NCI-H748 (cell line): ENCODE data around the gene JAKMIP2.
"Not testable (repeated sequence)": the region's sequence is repeated elsewhere in the genome, so short reads cannot be mapped to it uniquely, and the experiment has no call there.

Experiments used
- DNase-seq: peaks from one replicate; lab custom pipeline; 2025; ENCODE audit not compliant: unreplicated experiment; lab: John Stamatoyannopoulos, UW

Gene JAKMIP2

GRCh38 chr5:147782110-147783028 is at the start of gene JAKMIP2:
TSS of gene JAKMIP2 (minus strand) at chr5:147782728. CDS start at chr5:147671806, 110,922 bp downstream.
- peak; percentile 99 for DNase-seq

- DNase-seq = no peak
These were observed 48.9 kb upstream of the JAKMIP2 start, which contains the start of gene SPINK1 for GRCh38 chr5:147831465-147831864. TSS of gene SPINK1 (minus strand) at chr5:147831671. CDS start at chr5:147831577, 94 bp downstream.

GRCh38 chr5:147830035-147830434 is 47.5 kb upstream of the JAKMIP2 start:
- no peak for DNase-seq

GRCh38 chr5:147827017-147827416 is 44.5 kb upstream of the JAKMIP2 start:
- DNase-seq = not testable (repeated sequence)

- DNase-seq = no peak
These were observed 43.8 kb upstream of the JAKMIP2 start for GRCh38 chr5:147826361-147826760.

- peak; percentile 86 for DNase-seq
These were observed 40.4 kb upstream of the JAKMIP2 start for GRCh38 chr5:147822686-147823491.

GRCh38 chr5:147822222-147822621 is 39.7 kb upstream of the JAKMIP2 start:
- not testable (repeated sequence) for DNase-seq

- no peak for DNase-seq
These were observed 39.2 kb upstream of the JAKMIP2 start for GRCh38 chr5:147821766-147822165.

- DNase-seq = no peak
These were observed 36.8 kb upstream of the JAKMIP2 start for GRCh38 chr5:147819261-147819770.

GRCh38 chr5:147818290-147818689 is 35.8 kb upstream of the JAKMIP2 start:
- DNase-seq = no peak

- no peak for DNase-seq
These were observed 31.2 kb upstream of the JAKMIP2 start for GRCh38 chr5:147813696-147814095.

GRCh38 chr5:147809830-147810666 is 27.5 kb upstream of the JAKMIP2 start:
- DNase-seq = no peak

GRCh38 chr5:147805030-147805454 is 22.5 kb upstream of the JAKMIP2 start:
- DNase-seq = peak; percentile 22

GRCh38 chr5:147804334-147804733 is 21.8 kb upstream of the JAKMIP2 start:
- DNase-seq = peak; percentile 19

- no peak for DNase-seq
These were observed 21.4 kb upstream of the JAKMIP2 start for GRCh38 chr5:147803926-147804325.

- not testable (repeated sequence) for DNase-seq
These were observed 20.6 kb upstream of the JAKMIP2 start for GRCh38 chr5:147803161-147803560.

GRCh38 chr5:147801461-147801860 is 18.9 kb upstream of the JAKMIP2 start:
- DNase-seq = no peak

- no peak for DNase-seq
These were observed 18.0 kb upstream of the JAKMIP2 start for GRCh38 chr5:147800491-147800890.

GRCh38 chr5:147796556-147797308 is 14.2 kb upstream of the JAKMIP2 start:
- DNase-seq = no peak

- DNase-seq = no peak
These were observed 8.7 kb upstream of the JAKMIP2 start for GRCh38 chr5:147791181-147791580.
